Measurements from ENCODE around the gene NAT14.
"Not testable (repeated sequence)": the region's sequence is repeated elsewhere in the genome, so short reads cannot be mapped to it uniquely, and the experiment has no call there.

Gene NAT14

GRCh38 chr19:55529636-55530234 is 44.7 kb downstream of the NAT14 start:
- Histone ChIP-seq H3K36me3 (ENCODE audit: control insufficient read depth in 2 of 2, insufficient read depth in 2 of 2, low read length in 2 of 2) (no peaks in the 10 kb centered on the region), H3K9me3 (ENCODE audit: control insufficient read depth in 2 of 2, low read length in 2 of 2) (no peaks in the 10 kb centered on the region), H3K9ac (ENCODE audit: low read length in 2 of 2) (no peak overlapping the region), H3K4me3 (ENCODE audit: low read length in 2 of 2) (no peak overlapping the region), H3K27ac (ENCODE audit: low read length) (no peak overlapping the region), H3K4me1 (ENCODE audit: control insufficient read depth, insufficient read depth, low read length) (peaks cover 8% of the 10 kb centered on the region), H3K27me3 (ENCODE audit: control insufficient read depth in 1 of 2, insufficient read depth in 2 of 2, low read length in 2 of 2) (peaks cover 4 to 22% of the 10 kb centered on the region in 2 donors)

- Histone ChIP-seq H3K9ac (ENCODE audit: low read length in 2 of 2) (no peak overlapping the region), H3K4me1 (ENCODE audit: control insufficient read depth, insufficient read depth, low read length) (peaks cover 8% of the 10 kb centered on the region), H3K4me3 (ENCODE audit: low read length in 2 of 2) (no peak overlapping the region), H3K9me3 (ENCODE audit: control insufficient read depth in 2 of 2, low read length in 2 of 2) (no peaks in the 10 kb centered on the region), H3K36me3 (ENCODE audit: control insufficient read depth in 2 of 2, insufficient read depth in 2 of 2, low read length in 2 of 2) (no peaks in the 10 kb centered on the region), H3K27ac (ENCODE audit: low read length) (no peak overlapping the region), H3K27me3 (ENCODE audit: control insufficient read depth in 1 of 2, insufficient read depth in 2 of 2, low read length in 2 of 2) (peaks cover 4 to 22% of the 10 kb centered on the region in 2 donors)
These were observed 46.0 kb downstream of the NAT14 start for GRCh38 chr19:55530996-55531395.

- not testable (repeated sequence) for H3K27ac ChIP-seq (ENCODE audit: low read length); H3K4me1 ChIP-seq (ENCODE audit: control insufficient read depth, insufficient read depth, low read length); H3K27me3 ChIP-seq (ENCODE audit: control insufficient read depth in 1 of 2, insufficient read depth in 2 of 2, low read length in 2 of 2); H3K36me3 ChIP-seq (ENCODE audit: control insufficient read depth in 2 of 2, insufficient read depth in 2 of 2, low read length in 2 of 2); H3K9me3 ChIP-seq (ENCODE audit: control insufficient read depth in 2 of 2, low read length in 2 of 2); H3K4me3 ChIP-seq (ENCODE audit: low read length in 2 of 2); H3K9ac ChIP-seq (ENCODE audit: low read length in 2 of 2)
These were observed 49.3 kb downstream of the NAT14 start for GRCh38 chr19:55534280-55534679.

GRCh38 chr19:55535173-55535964 is 50.4 kb downstream of the NAT14 start:
- H3K36me3 ChIP-seq (ENCODE audit: control insufficient read depth in 2 of 2, insufficient read depth in 2 of 2, low read length in 2 of 2): no peaks in the 10 kb centered on the region
- H3K4me1 ChIP-seq (ENCODE audit: control insufficient read depth, insufficient read depth, low read length): no peaks in the 10 kb centered on the region
- H3K9me3 ChIP-seq (ENCODE audit: control insufficient read depth in 2 of 2, low read length in 2 of 2): no peaks in the 10 kb centered on the region
- no peak overlapping the region for H3K27ac ChIP-seq (ENCODE audit: low read length)
- H3K4me3 ChIP-seq (ENCODE audit: low read length in 2 of 2): no peak overlapping the region
- H3K27me3 ChIP-seq (ENCODE audit: control insufficient read depth in 1 of 2, insufficient read depth in 2 of 2, low read length in 2 of 2): peaks cover 4 to 7% of the 10 kb centered on the region in 2 donors
- H3K9ac ChIP-seq (ENCODE audit: low read length in 2 of 2): no peak overlapping the region

- no peak overlapping the region for H3K4me3 ChIP-seq (ENCODE audit: low read length in 2 of 2)
These were observed 51.0 kb downstream of the NAT14 start for GRCh38 chr19:55535965-55536350.

GRCh38 chr19:55536366-55536765 is 51.4 kb downstream of the NAT14 start:
- Histone ChIP-seq H3K27ac (ENCODE audit: low read length) (no peak overlapping the region), H3K27me3 (ENCODE audit: control insufficient read depth in 1 of 2, insufficient read depth in 2 of 2, low read length in 2 of 2) (peaks cover 4 to 7% of the 10 kb centered on the region in 2 donors), H3K4me1 (ENCODE audit: control insufficient read depth, insufficient read depth, low read length) (no peaks in the 10 kb centered on the region), H3K9me3 (ENCODE audit: control insufficient read depth in 2 of 2, low read length in 2 of 2) (no peaks in the 10 kb centered on the region), H3K36me3 (ENCODE audit: control insufficient read depth in 2 of 2, insufficient read depth in 2 of 2, low read length in 2 of 2) (no peaks in the 10 kb centered on the region), H3K9ac (ENCODE audit: low read length in 2 of 2) (no peak overlapping the region), H3K4me3 (ENCODE audit: low read length in 2 of 2) (no peak overlapping the region)

More at GRCh38 chr19:55535965-55536350, 51.0 kb downstream of the NAT14 start:
- Histone ChIP-seq H3K27ac (ENCODE audit: low read length) (no peak overlapping the region), H3K36me3 (ENCODE audit: control insufficient read depth in 2 of 2, insufficient read depth in 2 of 2, low read length in 2 of 2) (no peaks in the 10 kb centered on the region), H3K4me1 (ENCODE audit: control insufficient read depth, insufficient read depth, low read length) (no peaks in the 10 kb centered on the region), H3K9ac (ENCODE audit: low read length in 2 of 2) (no peak overlapping the region), H3K27me3 (ENCODE audit: control insufficient read depth in 1 of 2, insufficient read depth in 2 of 2, low read length in 2 of 2) (peaks cover 4 to 8% of the 10 kb centered on the region in 2 donors), H3K9me3 (ENCODE audit: control insufficient read depth in 2 of 2, low read length in 2 of 2) (no peaks in the 10 kb centered on the region)

Measured in stomach smooth muscle (tissue), 2 donors.